Natural killer cell (primary cell): ENCODE results near the gene ABCC11. TPM values are rescaled to one million over a fixed set of nuclear protein-coding genes. Genes with fewer than 3 reads are reported as not detected.
"Not testable (repeated sequence)": the region's sequence is repeated elsewhere in the genome, so short reads cannot be mapped to it uniquely, and the experiment has no call there.

ENCODE experiments used
- ATAC-seq, 3 donors: fragments of 150-1000 bp in 2 of 3; fragments of 200-7000 bp in 1 of 3; cut with Tn5 transposase; 1 replicate in 1 of 3; 2 replicates in 2 of 3; pipeline ENCODE4 v1.10.0; 2021; ENCODE audit warnings: mild to moderate bottlenecking in 2 of 3, moderate library complexity in 2 of 3
- DNase-seq, 2 donors: peaks; one replicate each; pipeline versions ENCODE4 v3.0.0 to v3.0.0-alpha.2; 2013 to 2021; ENCODE audit warnings: mixed read lengths in 1 of 2
- H3K27ac ChIP-seq: one replicate; pipeline ENCODE4 v1.5.1; 2013; ENCODE audit warnings: mild to moderate bottlenecking, low read length
- H3K27me3 ChIP-seq: one replicate; pipeline ENCODE4 v1.6.1; 2013; ENCODE audit warnings: low read length; ENCODE audit not compliant: control insufficient read depth, insufficient read depth
- H3K36me3 ChIP-seq: one replicate; pipeline ENCODE4 v1.6.1; 2013; ENCODE audit warnings: low read length; ENCODE audit not compliant: control insufficient read depth, insufficient read depth
- H3K4me1 ChIP-seq: one replicate; pipeline ENCODE4 v1.6.1; 2013; ENCODE audit warnings: low read length; ENCODE audit not compliant: control insufficient read depth, insufficient read depth
- H3K4me3 ChIP-seq: one replicate; pipeline ENCODE4 v1.5.1; 2013; ENCODE audit warnings: low read length
- H3K9me3 ChIP-seq: one replicate; pipeline ENCODE4 v1.6.1; 2013; ENCODE audit warnings: low read length; ENCODE audit not compliant: control insufficient read depth, insufficient read depth
- H3K27ac Mint-ChIP-seq, 2 donors: one replicate each; pipeline ENCODE4 v1.8.0; 2022; ENCODE audit warnings: mild to moderate bottlenecking in 2 of 2, mixed read lengths in 2 of 2, moderate library complexity in 1 of 2
- H3K27me3 Mint-ChIP-seq, 2 donors: one replicate each; pipeline ENCODE4 v1.8.0; 2022; ENCODE audit warnings: low read depth in 2 of 2, mixed read lengths in 2 of 2
- H3K36me3 Mint-ChIP-seq: one replicate; pipeline ENCODE4 v1.8.0; 2022; ENCODE audit warnings: mixed read lengths
- H3K4me1 Mint-ChIP-seq, 2 donors: one replicate each; pipeline ENCODE4 v1.8.0; 2022; ENCODE audit warnings: mixed read lengths in 2 of 2
- H3K4me3 Mint-ChIP-seq: one replicate; pipeline ENCODE4 v1.8.0; 2022; ENCODE audit warnings: mild to moderate bottlenecking, moderate library complexity, mixed read lengths
- H3K9me3 Mint-ChIP-seq, 2 donors: one replicate each; pipeline ENCODE4 v1.8.0; 2022; ENCODE audit warnings: mixed read lengths in 2 of 2
- CTCF ChIP-seq: fragments of 200-600 bp; IDR thresholded peaks from one replicate; pipeline ENCODE4 v1.8.0; 2022; ENCODE audit warnings: antibody characterized with exemption
- WGBS: methylation state at CpG from one replicate; pipeline ENCODE4 v1.1.7; 2013; ENCODE audit warnings: missing lambda C conversion rate; ENCODE audit not compliant: insufficient coverage; 5-methylcytosine and 5-hydroxymethylcytosine counted together
- intact Hi-C: fragments of 100-400 bp; cut with micrococcal nuclease; formaldehyde crosslinking; loops from one replicate; pipeline ENCODE4 v1.14.2; 2022
- total RNA-seq, 4 donors: library from RNA; stranded (reverse); fragments of 120-200 nt in 1 of 4; gene quantifications; one replicate each; pipeline versions ENCODE4 v1.2.3 to v1.2.4, GENCODE V29; 2013 to 2022

ABCC11 gene
- total RNA-seq, 3 donors from 2014 or later (not counting 1 experiment from before 2014, with no cell fraction given), result 0.20 to 0.30 TPM; not detected in 1

GRCh38 chr16:48187779-48188178 is 59.6 kb downstream of the ABCC11 start:
- no peak for TF ChIP-seq CTCF
- ATAC-seq (no peak), DNase-seq (no peak)
- no peaks in the 10 kb centered on the region for H3K4me1 Mint-ChIP-seq
- H3K36me3 Mint-ChIP-seq, result no peaks in the 10 kb centered on the region
- no peak overlapping the region for H3K4me3 ChIP-seq
- H3K9me3 ChIP-seq, result no peaks in the 10 kb centered on the region
- no peak overlapping the region for H3K27ac Mint-ChIP-seq
- no peaks in the 10 kb centered on the region for H3K4me1 ChIP-seq
- no peak overlapping the region for H3K27ac ChIP-seq
- H3K9me3 Mint-ChIP-seq, result no peaks in the 10 kb centered on the region
- WGBS, result 79% methylated on average over 4 of the region's 4 CpGs
- no peaks in the 10 kb centered on the region for H3K27me3 ChIP-seq
- intact Hi-C loops, result no loop called here
- peaks cover 0 to 12% of the 10 kb centered on the region in 2 donors for H3K27me3 Mint-ChIP-seq
- H3K36me3 ChIP-seq, result no peaks in the 10 kb centered on the region
- no peak overlapping the region for H3K4me3 Mint-ChIP-seq

GRCh38 chr16:48184681-48185080 is 62.7 kb downstream of the ABCC11 start:
- intact Hi-C loops, result no loop called here
- H3K9me3 ChIP-seq, result no peaks in the 10 kb centered on the region
- ATAC-seq, result no peak
- Mint-ChIP-seq H3K4me1 (no peaks in the 10 kb centered on the region), H3K4me3 (no peak overlapping the region), H3K27ac (no peak overlapping the region), H3K9me3 (no peaks in the 10 kb centered on the region), H3K27me3 (peaks cover 0 to 9% of the 10 kb centered on the region in 2 donors), H3K36me3 (no peaks in the 10 kb centered on the region)
- H3K4me3 ChIP-seq, result no peak overlapping the region
- 87% methylated on average over 6 of the region's 6 CpGs for WGBS
- H3K27ac ChIP-seq, result no peak overlapping the region
- H3K36me3 ChIP-seq, result no peaks in the 10 kb centered on the region
- DNase-seq, result no peak
- TF ChIP-seq CTCF, result no peak
- no peaks in the 10 kb centered on the region for H3K4me1 ChIP-seq
- no peaks in the 10 kb centered on the region for H3K27me3 ChIP-seq

GRCh38 chr16:48182979-48183537 is 64.3 kb downstream of the ABCC11 start:
- H3K4me1 ChIP-seq, result no peaks in the 10 kb centered on the region
- H3K4me3 ChIP-seq, result no peak overlapping the region
- H3K9me3 Mint-ChIP-seq, result no peaks in the 10 kb centered on the region
- DNase-seq (no peak), ATAC-seq (no peak)
- H3K27me3 ChIP-seq, result no peaks in the 10 kb centered on the region
- H3K36me3 ChIP-seq, result no peaks in the 10 kb centered on the region
- no peaks in the 10 kb centered on the region for H3K4me1 Mint-ChIP-seq
- no peak overlapping the region for H3K4me3 Mint-ChIP-seq
- no peak overlapping the region for H3K27ac Mint-ChIP-seq
- H3K27ac ChIP-seq, result no peak overlapping the region
- intact Hi-C loops, result no loop called here
- peaks cover 0 to 9% of the 10 kb centered on the region in 2 donors for H3K27me3 Mint-ChIP-seq
- H3K9me3 ChIP-seq, result no peaks in the 10 kb centered on the region
- H3K36me3 Mint-ChIP-seq, result no peaks in the 10 kb centered on the region
- no peak for TF ChIP-seq CTCF
- 93% methylated on average over 8 of the region's 8 CpGs for WGBS

GRCh38 chr16:48181746-48182520 is 65.4 kb downstream of the ABCC11 start:
- H3K27me3 Mint-ChIP-seq, H3K9me3 Mint-ChIP-seq, H3K36me3 ChIP-seq, DNase-seq, intact Hi-C loops, H3K4me1 ChIP-seq, H3K27ac Mint-ChIP-seq, H3K27ac ChIP-seq, H3K4me1 Mint-ChIP-seq, ATAC-seq, H3K4me3 ChIP-seq, H3K27me3 ChIP-seq, H3K4me3 Mint-ChIP-seq, H3K9me3 ChIP-seq, H3K36me3 Mint-ChIP-seq: not testable (repeated sequence)
- 88% methylated on average over 14 of the region's 14 CpGs for whole genome bisulfite sequencing
